K562 (cell line): ENCODE results near the gene PI4KA. TPM values are rescaled to one million over a fixed set of nuclear protein-coding genes. Genes with fewer than 3 reads are reported as not detected.

Experiments used
- polyA plus RNA-seq, 8 experiments: library from polyadenylated mRNA; depleted of rRNA in 4 of 8; stranded (reverse) in 5 of 8; unstranded in 3 of 8; fragments of >200 nt; fragmentation: Nextera tagmentation in 2 of 8; fragmentation: Illumina TruSeq in 1 of 8; extraction: Ambion mirVana in 2 of 8; extraction: Trizol in 1 of 8; gene quantifications; 2 replicates each; pipeline versions ENCODE4 v1.2.1 to v1.2.3, GENCODE V29; 2011 to 2014; ENCODE audit warnings: inconsistent platforms in 1 of 8, missing spikeins in 1 of 8
- total RNA-seq, 7 experiments: library from RNA; depleted of rRNA in 6 of 7; stranded (reverse); fragments of >200 nt in 6 of 7; fragmentation: Illumina TruSeq in 2 of 7; extraction: Trizol in 2 of 7; gene quantifications; 2 replicates each; pipeline versions ENCODE4 v1.2.1 to v1.2.3, GENCODE V29; 2011 to 2021; ENCODE audit warnings: low replicate concordance in 1 of 7
- TF ChIP-seq, protein P1 (sequence below): fragments of 450-650 bp; IDR thresholded peaks from 2 replicates; pipeline ENCODE4 v1.6.1; 2016; ENCODE audit warnings: mild to moderate bottlenecking, moderate library complexity

PI4KA gene
- total and polyA plus RNA-seq, 9 of the 15 experiments (the other 6 are each of a cell fraction or from before 2014, with no cell fraction given), result 7.3 to 187 (median 84.7) TPM

DNA sequence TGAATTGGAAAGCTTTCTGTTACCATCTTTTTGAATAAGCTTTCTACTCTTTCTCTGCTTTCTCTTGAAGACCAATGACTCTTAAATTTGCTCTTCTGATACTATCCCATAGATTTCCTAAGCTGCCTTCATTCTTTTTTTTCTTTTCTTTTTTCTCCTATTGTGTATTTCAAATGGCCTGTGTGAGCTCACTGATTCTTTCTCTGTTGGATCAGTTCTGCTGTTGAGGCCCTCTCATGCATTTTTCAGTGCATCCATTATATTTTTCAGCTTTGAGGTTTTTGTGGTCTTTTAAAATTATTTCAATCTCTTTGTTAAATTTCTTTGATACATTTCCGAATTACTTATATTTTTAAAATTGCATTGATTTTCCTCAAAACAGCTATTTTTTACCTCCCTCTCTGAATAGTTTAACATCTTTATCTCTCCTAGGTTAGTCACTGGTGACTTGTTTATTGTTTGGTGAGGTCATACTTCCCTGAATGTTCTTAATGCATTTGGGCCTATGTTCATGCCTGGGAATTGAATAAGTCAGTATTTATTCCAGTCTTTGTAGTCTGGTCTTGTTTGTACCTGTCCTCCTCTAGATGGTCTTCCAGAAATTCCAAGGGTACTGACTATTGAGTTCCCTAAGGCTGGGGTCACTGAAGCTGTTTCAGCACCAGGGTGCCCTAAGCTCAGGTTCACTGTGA is 195.3 kb downstream of the PI4KA start (continued):
- TF ChIP-seq, protein P1, sequence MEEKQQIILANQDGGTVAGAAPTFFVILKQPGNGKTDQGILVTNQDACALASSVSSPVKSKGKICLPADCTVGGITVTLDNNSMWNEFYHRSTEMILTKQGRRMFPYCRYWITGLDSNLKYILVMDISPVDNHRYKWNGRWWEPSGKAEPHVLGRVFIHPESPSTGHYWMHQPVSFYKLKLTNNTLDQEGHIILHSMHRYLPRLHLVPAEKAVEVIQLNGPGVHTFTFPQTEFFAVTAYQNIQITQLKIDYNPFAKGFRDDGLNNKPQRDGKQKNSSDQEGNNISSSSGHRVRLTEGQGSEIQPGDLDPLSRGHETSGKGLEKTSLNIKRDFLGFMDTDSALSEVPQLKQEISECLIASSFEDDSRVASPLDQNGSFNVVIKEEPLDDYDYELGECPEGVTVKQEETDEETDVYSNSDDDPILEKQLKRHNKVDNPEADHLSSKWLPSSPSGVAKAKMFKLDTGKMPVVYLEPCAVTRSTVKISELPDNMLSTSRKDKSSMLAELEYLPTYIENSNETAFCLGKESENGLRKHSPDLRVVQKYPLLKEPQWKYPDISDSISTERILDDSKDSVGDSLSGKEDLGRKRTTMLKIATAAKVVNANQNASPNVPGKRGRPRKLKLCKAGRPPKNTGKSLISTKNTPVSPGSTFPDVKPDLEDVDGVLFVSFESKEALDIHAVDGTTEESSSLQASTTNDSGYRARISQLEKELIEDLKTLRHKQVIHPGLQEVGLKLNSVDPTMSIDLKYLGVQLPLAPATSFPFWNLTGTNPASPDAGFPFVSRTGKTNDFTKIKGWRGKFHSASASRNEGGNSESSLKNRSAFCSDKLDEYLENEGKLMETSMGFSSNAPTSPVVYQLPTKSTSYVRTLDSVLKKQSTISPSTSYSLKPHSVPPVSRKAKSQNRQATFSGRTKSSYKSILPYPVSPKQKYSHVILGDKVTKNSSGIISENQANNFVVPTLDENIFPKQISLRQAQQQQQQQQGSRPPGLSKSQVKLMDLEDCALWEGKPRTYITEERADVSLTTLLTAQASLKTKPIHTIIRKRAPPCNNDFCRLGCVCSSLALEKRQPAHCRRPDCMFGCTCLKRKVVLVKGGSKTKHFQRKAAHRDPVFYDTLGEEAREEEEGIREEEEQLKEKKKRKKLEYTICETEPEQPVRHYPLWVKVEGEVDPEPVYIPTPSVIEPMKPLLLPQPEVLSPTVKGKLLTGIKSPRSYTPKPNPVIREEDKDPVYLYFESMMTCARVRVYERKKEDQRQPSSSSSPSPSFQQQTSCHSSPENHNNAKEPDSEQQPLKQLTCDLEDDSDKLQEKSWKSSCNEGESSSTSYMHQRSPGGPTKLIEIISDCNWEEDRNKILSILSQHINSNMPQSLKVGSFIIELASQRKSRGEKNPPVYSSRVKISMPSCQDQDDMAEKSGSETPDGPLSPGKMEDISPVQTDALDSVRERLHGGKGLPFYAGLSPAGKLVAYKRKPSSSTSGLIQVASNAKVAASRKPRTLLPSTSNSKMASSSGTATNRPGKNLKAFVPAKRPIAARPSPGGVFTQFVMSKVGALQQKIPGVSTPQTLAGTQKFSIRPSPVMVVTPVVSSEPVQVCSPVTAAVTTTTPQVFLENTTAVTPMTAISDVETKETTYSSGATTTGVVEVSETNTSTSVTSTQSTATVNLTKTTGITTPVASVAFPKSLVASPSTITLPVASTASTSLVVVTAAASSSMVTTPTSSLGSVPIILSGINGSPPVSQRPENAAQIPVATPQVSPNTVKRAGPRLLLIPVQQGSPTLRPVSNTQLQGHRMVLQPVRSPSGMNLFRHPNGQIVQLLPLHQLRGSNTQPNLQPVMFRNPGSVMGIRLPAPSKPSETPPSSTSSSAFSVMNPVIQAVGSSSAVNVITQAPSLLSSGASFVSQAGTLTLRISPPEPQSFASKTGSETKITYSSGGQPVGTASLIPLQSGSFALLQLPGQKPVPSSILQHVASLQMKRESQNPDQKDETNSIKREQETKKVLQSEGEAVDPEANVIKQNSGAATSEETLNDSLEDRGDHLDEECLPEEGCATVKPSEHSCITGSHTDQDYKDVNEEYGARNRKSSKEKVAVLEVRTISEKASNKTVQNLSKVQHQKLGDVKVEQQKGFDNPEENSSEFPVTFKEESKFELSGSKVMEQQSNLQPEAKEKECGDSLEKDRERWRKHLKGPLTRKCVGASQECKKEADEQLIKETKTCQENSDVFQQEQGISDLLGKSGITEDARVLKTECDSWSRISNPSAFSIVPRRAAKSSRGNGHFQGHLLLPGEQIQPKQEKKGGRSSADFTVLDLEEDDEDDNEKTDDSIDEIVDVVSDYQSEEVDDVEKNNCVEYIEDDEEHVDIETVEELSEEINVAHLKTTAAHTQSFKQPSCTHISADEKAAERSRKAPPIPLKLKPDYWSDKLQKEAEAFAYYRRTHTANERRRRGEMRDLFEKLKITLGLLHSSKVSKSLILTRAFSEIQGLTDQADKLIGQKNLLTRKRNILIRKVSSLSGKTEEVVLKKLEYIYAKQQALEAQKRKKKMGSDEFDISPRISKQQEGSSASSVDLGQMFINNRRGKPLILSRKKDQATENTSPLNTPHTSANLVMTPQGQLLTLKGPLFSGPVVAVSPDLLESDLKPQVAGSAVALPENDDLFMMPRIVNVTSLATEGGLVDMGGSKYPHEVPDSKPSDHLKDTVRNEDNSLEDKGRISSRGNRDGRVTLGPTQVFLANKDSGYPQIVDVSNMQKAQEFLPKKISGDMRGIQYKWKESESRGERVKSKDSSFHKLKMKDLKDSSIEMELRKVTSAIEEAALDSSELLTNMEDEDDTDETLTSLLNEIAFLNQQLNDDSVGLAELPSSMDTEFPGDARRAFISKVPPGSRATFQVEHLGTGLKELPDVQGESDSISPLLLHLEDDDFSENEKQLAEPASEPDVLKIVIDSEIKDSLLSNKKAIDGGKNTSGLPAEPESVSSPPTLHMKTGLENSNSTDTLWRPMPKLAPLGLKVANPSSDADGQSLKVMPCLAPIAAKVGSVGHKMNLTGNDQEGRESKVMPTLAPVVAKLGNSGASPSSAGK, result peak; percentile 30; the same call in 1 of the 2 replicates
